Subcutaneous adipose tissue (tissue), 4 donors: ENCODE results near the gene SNX7. TPM values are rescaled to one million over a fixed set of nuclear protein-coding genes. Genes with fewer than 3 reads are reported as not detected.

ENCODE experiments used
- CTCF ChIP-seq: fragments of 450-650 bp; IDR thresholded peaks from one replicate; pipeline ENCODE4 v1.5.1; 2016; ENCODE audit warnings: low read depth, mild to moderate bottlenecking, control low read depth, antibody characterized with exemption, moderate library complexity
- total RNA-seq, 4 donors: library from RNA; depleted of rRNA; stranded (reverse); fragments of >200 nt; gene quantifications; one replicate each; pipeline ENCODE4 v1.1.0, GENCODE V29; 2016

Gene SNX7
- total RNA-seq, 4 donors from 2014 or later: 19.8 to 64.5 (median 26.4) TPM

GRCh38 chr1:98737835-98738234 is 76.3 kb downstream of the SNX7 start:
- TF ChIP-seq CTCF: no peak

- no peak for TF ChIP-seq CTCF
Observed at GRCh38 chr1:98739762-98740161, 78.2 kb downstream of the SNX7 start.

- no peak for TF ChIP-seq CTCF
Observed at GRCh38 chr1:98741164-98741563, 79.6 kb downstream of the SNX7 start.

- no peak for TF ChIP-seq CTCF
Observed at GRCh38 chr1:98749152-98749756, 87.7 kb downstream of the SNX7 start.

GRCh38 chr1:98754176-98754575 is 92.7 kb downstream of the SNX7 start:
- TF ChIP-seq CTCF: no peak

- no peak for TF ChIP-seq CTCF
Observed at GRCh38 chr1:98761219-98761865, 99.8 kb downstream of the SNX7 start.

- no peak for TF ChIP-seq CTCF
Observed at GRCh38 chr1:98763488-98764150, 102.1 kb downstream of the SNX7 start.
